A549 (cell line): Measurements from ENCODE around the gene LAMC2. TPM values are rescaled to one million over a fixed set of nuclear protein-coding genes. Genes with fewer than 3 reads are reported as not detected.

ENCODE experiments used
- ATAC-seq, 2 experiments: fragments of 200-7000 bp in 1 of 2; fragments of >200 bp in 1 of 2; cut with Nextera tagmentation in 1 of 2; cut with Tn5 transposase in 1 of 2; 3 replicates each; pipeline versions ENCODE4 v1.8.0 to v1.9.1; 2018 to 2020; ENCODE audit warnings: mild to moderate bottlenecking in 1 of 2, moderate library complexity in 1 of 2
- CTCF ChIA-PET: fragments of 300-600 bp; sonication (Branson Sonifier 250); formaldehyde crosslinking; extraction: SDS; loops from one replicate; lab custom pipeline; 2021; ENCODE audit warnings: antibody characterized with exemption, inconsistent platforms; lab: Yijun Ruan, JAX
- POLR2A ChIA-PET: fragments of 350-600 bp; formaldehyde crosslinking; extraction: SDS; loops from one replicate; lab custom pipeline; 2021; ENCODE audit warnings: antibody characterized with exemption, inconsistent platforms; lab: Yijun Ruan, JAX
- DNase-seq, 2 experiments: peaks; one replicate each; pipeline versions ENCODE4 v3.0.0 to v3.0.0-alpha.2; 2011 to 2016; ENCODE audit warnings: low read depth in 1 of 2, low spot score in 1 of 2
- FAIRE-seq: peaks from 2 replicates; lab custom pipeline; 2011; peaks lifted over from hg19 to GRCh38; lab: Jason Lieb, UNC
- H3K27ac ChIP-seq, 2 experiments: fragments of >200 bp; sonication (Bioruptor Twin); formaldehyde crosslinking; 3 replicates each; pipeline ENCODE4 v1.5.1; 2016 to 2017
- H3K4me1 ChIP-seq: fragments of >200 bp; sonication (Bioruptor Twin); formaldehyde crosslinking; 3 replicates; pipeline ENCODE4 v1.6.1; 2016
- H3K4me2 ChIP-seq: fragments of >200 bp; sonication (Bioruptor Twin); formaldehyde crosslinking; 3 replicates; pipeline ENCODE4 v1.6.1; 2016
- H3K4me3 ChIP-seq: fragments of >200 bp; sonication (Bioruptor Twin); formaldehyde crosslinking; 3 replicates; pipeline ENCODE4 v1.5.1; 2016
- H3K9me3 ChIP-seq: fragments of >200 bp; sonication (Bioruptor Twin); formaldehyde crosslinking; 3 replicates; pipeline ENCODE4 v1.6.1; 2016
- ATOH8 ChIP-seq: fragments of 250-450 bp; sonication (Bioruptor Pico); IDR thresholded peaks from 2 replicates; pipeline ENCODE4 v1.5.0; 2020; ENCODE audit warnings: low read depth, mild to moderate bottlenecking, moderate library complexity
- BCL3 ChIP-seq: fragments of >200 bp; sonication (Bioruptor Twin); formaldehyde crosslinking; IDR thresholded peaks from 3 replicates; pipeline ENCODE4 v1.6.1; 2016
- BHLHE40 ChIP-seq: IDR thresholded peaks from 2 replicates; pipeline ENCODE4 v1.6.1; 2012; ENCODE audit warnings: low read depth, low read length, inconsistent platforms
- CBX8 ChIP-seq: fragments of 200-600 bp; sonication (generic); IDR thresholded peaks from 2 replicates; pipeline ENCODE4 v1.6.1; 2016
- CEBPB ChIP-seq, 2 experiments: fragments of >200 bp in 1 of 2; sonication (Bioruptor Twin) in 1 of 2; formaldehyde crosslinking in 1 of 2; IDR thresholded peaks; 2 replicates each; pipeline ENCODE4 v1.6.1; 2012 to 2016
- CHD2 ChIP-seq: fragments of 150-350 bp; IDR thresholded peaks from 2 replicates; pipeline ENCODE4 v1.6.1; 2014; ENCODE audit warnings: low read length; ENCODE audit not compliant: partially characterized antibody
- CHD4 ChIP-seq: fragments of 200-600 bp; sonication (generic); IDR thresholded peaks from 2 replicates; pipeline ENCODE4 v1.6.1; 2016; ENCODE audit warnings: antibody characterized with exemption, mild to moderate bottlenecking, borderline replicate concordance
- E2F6 ChIP-seq: IDR thresholded peaks from 2 replicates; pipeline ENCODE4 v1.6.1; 2012; ENCODE audit warnings: low read depth, borderline replicate concordance
- EHF ChIP-seq: fragments of 250-450 bp; sonication (Bioruptor Pico); IDR thresholded peaks from 2 replicates; pipeline ENCODE4 v1.5.0; 2020; ENCODE audit warnings: mild to moderate bottlenecking
- EHMT2 ChIP-seq: fragments of 200-600 bp; sonication (generic); IDR thresholded peaks from 2 replicates; pipeline ENCODE4 v1.6.1; 2016; ENCODE audit warnings: antibody characterized with exemption, low read depth, mild to moderate bottlenecking, moderate library complexity
- EP300 ChIP-seq, 2 experiments: fragments of >200 bp; sonication (Bioruptor Twin); formaldehyde crosslinking; IDR thresholded peaks; 2 replicates in 1 of 2; 3 replicates in 1 of 2; pipeline ENCODE4 v1.6.1; 2016 to 2017
- ESRRA ChIP-seq: fragments of 150-350 bp; IDR thresholded peaks from 2 replicates; pipeline ENCODE4 v1.6.1; 2014; ENCODE audit warnings: mild to moderate bottlenecking, low read length, borderline replicate concordance
- HEYL ChIP-seq: fragments of 250-450 bp; sonication (Bioruptor Pico); IDR thresholded peaks from 2 replicates; pipeline ENCODE4 v1.8.0; 2021; ENCODE audit warnings: mild to moderate bottlenecking, moderate library complexity
- HOXA7 ChIP-seq: fragments of 250-450 bp; sonication (Bioruptor Pico); IDR thresholded peaks from 2 replicates; pipeline ENCODE4 v1.5.0; 2020; ENCODE audit warnings: mild to moderate bottlenecking, moderate library complexity
- KDM5A ChIP-seq: fragments of 200-600 bp; sonication (generic); IDR thresholded peaks from 2 replicates; pipeline ENCODE4 v1.6.1; 2016; ENCODE audit warnings: antibody characterized with exemption, mild to moderate bottlenecking
- NFE2L2 ChIP-seq: fragments of 150-350 bp; conservative IDR thresholded peaks from 2 replicates; pipeline ENCODE4 v1.6.1; 2014; ENCODE audit warnings: low read length
- PBX3 ChIP-seq: IDR thresholded peaks from 2 replicates; pipeline ENCODE4 v1.6.1; 2012
- PHF8 ChIP-seq: fragments of 200-600 bp; sonication (generic); IDR thresholded peaks from 2 replicates; pipeline ENCODE4 v1.6.1; 2016; ENCODE audit warnings: low read depth, mild to moderate bottlenecking, antibody characterized with exemption, moderate library complexity, borderline replicate concordance
- POLR2AphosphoS2 ChIP-seq: conservative IDR thresholded peaks from 2 replicates; pipeline ENCODE4 v1.6.1; 2012; ENCODE audit warnings: low read length, improper control_type of control experiment, inconsistent platforms
- RCOR1 ChIP-seq: fragments of 150-350 bp; IDR thresholded peaks from 2 replicates; pipeline ENCODE4 v1.6.1; 2014; ENCODE audit warnings: antibody characterized with exemption, low read length, low read depth
- SREBF2 ChIP-seq: fragments of 450-650 bp; IDR thresholded peaks from 2 replicates; pipeline ENCODE4 v1.6.1; 2014; ENCODE audit warnings: mild to moderate bottlenecking, moderate library complexity
- TFCP2L1 ChIP-seq: fragments of 250-450 bp; sonication (Bioruptor Pico); IDR thresholded peaks from 2 replicates; pipeline ENCODE4 v1.5.0; 2021; ENCODE audit warnings: mild to moderate bottlenecking
- TP53 ChIP-seq: fragments of 250-450 bp; sonication (Bioruptor Pico); IDR thresholded peaks from 2 replicates; pipeline ENCODE4 v1.5.0; 2021; ENCODE audit warnings: mild to moderate bottlenecking, moderate library complexity
- WGBS: methylation state at CpG from one replicate; pipeline ENCODE4 v1.1.6; 2017; ENCODE audit errors: missing lambda C conversion rate; 5-methylcytosine and 5-hydroxymethylcytosine counted together
- polyA plus RNA-seq, 4 experiments: library from polyadenylated mRNA; depleted of rRNA in 3 of 4; stranded (reverse); fragments of >200 nt; fragmentation: RNase III in 1 of 4; extraction: RNeasy Plus Mini Kit Qiagen cat#74134 plus additional on column Dnase treatment in 1 of 4; gene quantifications; 2 replicates in 3 of 4; 3 replicates in 1 of 4; pipeline ENCODE4 v1.2.3, GENCODE V29; 2011 to 2017

The LAMC2 gene
- polyA plus RNA-seq, 2 of the 4 experiments (the other 2 are of a cell fraction), result 8.5 to 24.1 TPM

GRCh38 chr1:183274836-183275235, 88.8 kb downstream of the LAMC2 start (continued):
- TF ChIP-seq ATOH8 (CRISPR knock-in tag), result no peak
- no peak for TF ChIP-seq CHD4
- TF ChIP-seq CBX8, result no peak
- TF ChIP-seq SREBF2, result no peak
- TF ChIP-seq RCOR1, result no peak
- no peak for TF ChIP-seq KDM5A
- no peak for TF ChIP-seq E2F6

GRCh38 chr1:183275322-183275721, 89.3 kb downstream of the LAMC2 start:
- H3K9me3 ChIP-seq, result no peaks in the 10 kb centered on the region
- 77% methylated on average over 3 of the region's 3 CpGs for WGBS
- POLR2A ChIA-PET, result no interaction called here
- peaks cover 27% of the 10 kb centered on the region for H3K4me1 ChIP-seq
- no peak overlapping the region for H3K27ac ChIP-seq
- CTCF ChIA-PET, result interaction anchor here (1.6 kb wide), 2 partner anchors 43 to 348 kb away, joined by 4 to 5 read pairs; no protein-coding TSS in a partner anchor
- TF ChIP-seq BHLHE40 (no peak), CHD2 (no peak), POLR2AphosphoS2 (no peak), RCOR1 (no peak), SREBF2 (no peak), EP300 (IDR thresholded peaks at IDR 0.05) (no peak), EHMT2 (no peak), NFE2L2 (no peak), TP53 (CRISPR knock-in tag) (no peak), PBX3 (no peak), EHF (no peak), HOXA7 (CRISPR knock-in tag) (no peak), PHF8 (no peak), HEYL (CRISPR knock-in tag) (no peak)
- TF ChIP-seq, all 56 proteins: peak for 0
- no peak for FAIRE-seq
- no peak overlapping the region for H3K4me2 ChIP-seq
- DNase-seq, result no peak
- H3K4me3 ChIP-seq, result no peak overlapping the region
- no peak for ATAC-seq

- H3K4me2 ChIP-seq, result no peak overlapping the region
- ATAC-seq (no peak), DNase-seq (no peak), FAIRE-seq (no peak)
- no peak overlapping the region for H3K4me3 ChIP-seq
- CTCF ChIA-PET, result interaction anchor here (1.4 to 7.1 kb wide), 4 partner anchors 7 to 347 kb away, joined by 3 to 71 read pairs (median 4); no protein-coding TSS in a partner anchor
- POLR2A ChIA-PET, result no interaction called here
- TF ChIP-seq BCL3 (no peak), CEBPB (IDR thresholded peaks at IDR 0.05) (no peak), ESRRA (no peak), TFCP2L1 (CRISPR knock-in tag) (no peak)
- no peaks in the 10 kb centered on the region for H3K9me3 ChIP-seq
- 91% methylated on average over 9 of the region's 9 CpGs for WGBS
- H3K27ac ChIP-seq, result no peak overlapping the region
- peaks cover 16% of the 10 kb centered on the region for H3K4me1 ChIP-seq
Observed at GRCh38 chr1:183276386-183277080, 90.5 kb downstream of the LAMC2 start.
